Stimulated activated CD8-positive, alpha-beta memory T cell treated with anti-CD3 and anti-CD28 coated beads, Interleukin-7, amount 100 ng/mL, for 4 hours (primary cell): ENCODE measurements around the gene PDE6B.

ENCODE experiments used
- DNase-seq, 2 donors: peaks; one replicate each; pipeline ENCODE4 v3.0.0-alpha.2; 2020; ENCODE audit warnings: low read depth in 2 of 2

Gene PDE6B

GRCh38 chr4:600850-601515 lies 24.4 kb upstream of the PDE6B start:
- peak in 1 of 2 donors; percentile 17 for DNase-seq

- DNase-seq: no peak
Measured at GRCh38 chr4:601612-602558, 23.5 kb upstream of the PDE6B start.

- DNase-seq: peak in 1 of 2 donors; percentile 40
Measured at GRCh38 chr4:602559-602942, 22.8 kb upstream of the PDE6B start.

- DNase-seq: peak in 1 of 2 donors; percentile 18
Measured at GRCh38 chr4:604131-604530, 21.2 kb upstream of the PDE6B start.

- no peak for DNase-seq
Measured at GRCh38 chr4:605702-606425, 19.5 kb upstream of the PDE6B start.

GRCh38 chr4:608236-608635 lies 17.1 kb upstream of the PDE6B start:
- DNase-seq: no peak

GRCh38 chr4:609400-610050 lies 15.8 kb upstream of the PDE6B start:
- DNase-seq: no peak

GRCh38 chr4:610411-611261 lies 14.7 kb upstream of the PDE6B start:
- no peak for DNase-seq

- no peak for DNase-seq
Measured at GRCh38 chr4:612052-612748, 13.2 kb upstream of the PDE6B start.

GRCh38 chr4:612749-613125 lies 12.6 kb upstream of the PDE6B start:
- no peak for DNase-seq

- no peak for DNase-seq
Measured at GRCh38 chr4:613126-613525, 12.2 kb upstream of the PDE6B start.

GRCh38 chr4:616091-616490 lies 9.3 kb upstream of the PDE6B start:
- DNase-seq: no peak

- DNase-seq: no peak
Measured at GRCh38 chr4:616911-617643, 8.3 kb upstream of the PDE6B start.

- no peak for DNase-seq
Measured at GRCh38 chr4:617644-618641, 7.4 kb upstream of the PDE6B start.

GRCh38 chr4:620201-620600 lies 5.2 kb upstream of the PDE6B start:
- no peak for DNase-seq

GRCh38 chr4:620851-621261 lies 4.5 kb upstream of the PDE6B start:
- no peak for DNase-seq

- DNase-seq: no peak
Measured at GRCh38 chr4:621296-622070, 3.9 kb upstream of the PDE6B start.
